DMS114 treated with DMSO at 0.1 percent for 48 hours (cell line): ENCODE data around the gene DLGAP1.

Experiments
- DNase-seq: peaks from one replicate; lab custom pipeline; 2025; ENCODE audit not compliant: unreplicated experiment; lab: John Stamatoyannopoulos, UW

DLGAP1 gene

DNA sequence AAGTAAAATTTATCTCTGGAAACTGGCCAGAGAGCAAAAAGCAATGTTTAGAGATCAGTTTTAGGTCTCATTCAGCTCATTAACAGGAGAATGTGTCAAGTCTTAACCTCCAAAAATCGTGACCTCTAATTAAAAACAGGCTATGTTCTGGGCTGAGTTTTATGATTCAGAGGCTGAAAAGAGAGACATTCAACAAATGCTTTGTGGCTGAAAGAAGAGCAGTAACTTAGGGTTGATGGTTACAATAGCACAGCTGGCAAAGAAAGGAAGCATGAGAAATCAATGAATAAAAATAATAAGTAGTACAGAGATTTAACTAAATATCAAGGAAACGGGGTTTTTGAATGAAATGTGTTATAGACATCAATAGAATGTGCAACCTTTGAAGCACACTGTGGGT is 992.1 kb downstream of the DLGAP1 start:
- DNase-seq, result no peak

DNA sequence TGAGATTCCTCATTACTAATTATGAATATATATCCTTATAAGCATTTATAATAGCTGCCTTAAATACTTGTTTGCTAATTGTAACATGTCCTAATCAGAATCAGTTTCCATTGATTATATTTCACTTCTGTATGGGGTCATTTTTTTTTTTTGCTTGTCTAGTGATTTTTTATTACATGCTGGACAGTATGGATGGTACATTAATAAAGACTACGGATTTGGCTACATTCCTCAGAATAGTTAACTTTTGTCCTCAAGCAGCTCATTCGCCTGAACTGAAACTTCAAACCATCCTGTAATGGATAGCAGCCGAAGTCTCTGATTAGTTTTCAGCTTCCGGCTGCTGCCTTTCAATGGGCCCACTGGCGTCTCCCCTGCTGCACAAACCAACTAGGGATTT is 993.4 kb downstream of the DLGAP1 start:
- DNase-seq, result no peak

DNA sequence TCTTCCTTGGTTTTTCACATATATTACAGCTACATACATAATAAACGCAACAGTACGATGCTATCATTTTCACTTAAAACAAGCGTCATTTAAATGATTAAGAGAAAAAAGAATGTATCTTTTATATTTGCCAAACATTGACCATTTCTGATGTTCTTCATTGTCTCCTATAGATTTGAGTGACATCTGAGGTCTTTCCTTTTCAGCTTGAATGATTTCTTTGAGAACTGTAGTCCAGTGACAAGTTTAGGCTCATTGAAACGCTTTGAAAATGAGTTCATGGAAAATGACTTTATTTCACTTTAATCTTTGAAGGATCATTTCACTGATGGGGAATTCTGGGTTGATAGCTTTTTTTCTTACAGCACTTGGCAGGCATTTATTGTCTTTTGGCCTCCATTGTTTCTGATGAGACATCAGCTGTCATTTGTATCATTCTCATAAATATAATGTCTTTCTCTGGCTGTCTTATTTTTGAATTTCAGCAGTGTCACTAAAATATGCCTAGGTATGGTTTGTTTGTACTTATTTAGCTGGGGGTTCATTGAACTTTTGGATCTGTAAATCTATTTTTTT is 994.2 kb downstream of the DLGAP1 start:
- DNase-seq, result no peak

DNA sequence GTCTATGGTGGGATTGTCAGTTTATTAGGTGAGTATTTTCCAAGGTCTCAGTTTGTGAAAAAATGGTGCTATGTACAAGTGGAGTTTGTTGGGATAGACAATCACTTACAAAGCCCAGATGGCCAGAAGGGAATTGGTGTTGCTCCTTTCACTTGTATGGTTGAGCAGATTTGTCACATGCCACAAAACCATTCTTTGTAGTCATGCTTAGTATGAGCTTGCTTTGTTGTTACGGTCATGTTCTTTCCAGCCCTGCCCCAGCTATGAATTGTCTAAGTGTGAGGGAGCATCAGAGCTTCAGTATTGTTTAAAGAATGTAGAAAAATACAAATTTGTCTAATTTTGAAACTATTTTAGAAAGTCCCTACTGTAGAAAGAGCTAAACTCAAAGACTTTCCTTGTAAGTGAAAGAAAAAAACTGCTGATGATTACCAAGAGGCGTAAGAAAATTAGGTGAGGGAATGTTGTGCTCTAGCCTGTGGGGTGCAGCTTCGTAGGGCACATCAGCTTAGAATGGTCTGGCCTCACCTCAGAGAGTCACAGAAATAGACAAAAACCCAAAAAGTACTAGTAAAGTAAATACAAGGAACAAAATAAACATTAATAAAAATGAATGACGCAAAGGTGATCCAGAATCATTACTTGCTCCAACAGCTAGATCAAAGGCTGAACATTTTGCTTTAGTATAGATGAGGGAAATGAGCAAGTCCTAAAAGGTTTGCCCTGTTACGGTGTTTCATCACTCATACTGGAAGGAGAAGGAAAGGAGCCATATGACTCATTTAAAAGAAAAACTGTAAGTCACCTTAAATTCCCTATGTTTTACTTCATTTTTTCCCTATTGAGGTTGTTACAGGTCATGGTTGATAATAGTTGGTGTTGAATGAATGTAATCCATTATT is 995.9 kb downstream of the DLGAP1 start:
- DNase-seq, result no peak

- no peak for DNase-seq
Measured at GRCh38 chr18:3458378-3458777, 996.7 kb downstream of the DLGAP1 start.

DNA sequence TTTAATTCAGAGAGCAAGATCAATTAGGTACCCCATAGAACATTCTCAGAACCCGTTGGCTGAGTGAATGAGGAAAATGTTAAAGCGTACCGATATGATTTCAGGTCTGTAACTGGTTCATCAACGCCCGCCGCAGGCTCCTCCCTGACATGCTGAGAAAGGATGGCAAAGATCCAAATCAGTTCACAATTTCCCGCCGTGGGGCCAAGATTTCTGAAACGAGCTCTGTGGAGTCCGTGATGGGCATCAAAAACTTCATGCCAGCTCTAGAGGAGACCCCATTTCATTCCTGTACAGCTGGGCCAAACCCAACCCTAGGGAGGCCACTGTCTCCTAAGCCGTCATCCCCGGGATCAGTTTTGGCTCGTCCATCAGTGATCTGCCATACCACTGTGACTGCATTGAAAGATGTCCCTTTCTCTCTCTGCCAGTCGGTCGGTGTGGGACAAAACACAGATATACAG is 997.8 kb downstream of the DLGAP1 start:
- DNase-seq, result no peak

DNA sequence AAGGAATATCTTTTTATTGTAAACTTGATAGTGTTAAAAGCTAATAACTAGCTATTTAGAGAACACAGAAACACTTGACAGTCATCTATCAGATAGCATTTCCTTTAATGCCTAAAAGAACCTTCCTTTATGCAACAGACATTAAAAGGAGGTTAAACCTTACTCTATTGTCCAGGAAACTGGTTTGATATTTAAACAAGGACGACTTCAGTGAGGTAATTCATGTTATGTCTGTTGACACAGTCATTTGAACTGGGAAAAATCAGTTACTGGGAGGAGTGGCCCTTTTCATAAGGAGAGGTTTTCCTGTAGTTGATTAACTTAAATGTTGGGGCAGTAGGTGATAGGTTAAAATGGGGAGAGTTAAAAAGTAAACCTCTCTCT is 998.4 kb downstream of the DLGAP1 start:
- no peak for DNase-seq

- DNase-seq, result no peak
Measured at GRCh38 chr18:3455907-3456685, 999.0 kb downstream of the DLGAP1 start.

GRCh38 chr18:3455090-3455635 is 999.9 kb downstream of the DLGAP1 start:
- DNase-seq, result no peak

DNA sequence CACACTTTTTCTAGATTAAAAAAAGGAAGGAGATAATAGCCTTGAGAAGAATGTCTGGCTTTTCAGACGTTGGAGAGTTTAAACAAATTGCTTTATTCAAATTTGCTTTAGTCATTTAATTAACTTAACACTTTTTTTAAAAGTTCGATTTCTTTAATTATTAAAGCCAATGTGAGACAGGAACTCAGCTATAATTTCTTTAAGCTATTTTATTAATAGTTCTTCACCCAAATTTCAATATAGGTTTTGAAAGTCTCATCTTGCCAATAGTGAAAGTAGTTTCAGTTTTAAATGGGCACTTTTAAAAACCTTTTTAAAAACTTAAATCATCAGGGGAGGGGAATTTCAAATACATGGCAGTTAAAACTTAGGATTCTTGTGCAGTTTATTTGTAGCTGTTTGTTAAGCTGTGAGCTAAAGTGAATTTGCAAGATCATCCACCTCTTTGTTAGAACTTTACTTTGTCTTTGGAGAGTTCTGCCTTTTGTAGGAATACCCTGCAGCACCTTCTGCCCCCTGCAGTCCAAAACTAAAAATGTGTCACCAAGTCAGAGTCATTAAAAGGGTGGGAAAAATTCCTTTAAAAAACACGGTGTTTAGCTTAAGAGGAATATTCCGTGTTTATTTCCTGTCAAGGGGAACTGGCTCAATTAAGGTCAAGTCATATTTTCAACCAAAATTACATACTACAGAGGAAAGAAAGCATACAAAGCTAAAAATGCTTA is 1000.6 kb downstream of the DLGAP1 start:
- DNase-seq, result peak; percentile 71

DNA sequence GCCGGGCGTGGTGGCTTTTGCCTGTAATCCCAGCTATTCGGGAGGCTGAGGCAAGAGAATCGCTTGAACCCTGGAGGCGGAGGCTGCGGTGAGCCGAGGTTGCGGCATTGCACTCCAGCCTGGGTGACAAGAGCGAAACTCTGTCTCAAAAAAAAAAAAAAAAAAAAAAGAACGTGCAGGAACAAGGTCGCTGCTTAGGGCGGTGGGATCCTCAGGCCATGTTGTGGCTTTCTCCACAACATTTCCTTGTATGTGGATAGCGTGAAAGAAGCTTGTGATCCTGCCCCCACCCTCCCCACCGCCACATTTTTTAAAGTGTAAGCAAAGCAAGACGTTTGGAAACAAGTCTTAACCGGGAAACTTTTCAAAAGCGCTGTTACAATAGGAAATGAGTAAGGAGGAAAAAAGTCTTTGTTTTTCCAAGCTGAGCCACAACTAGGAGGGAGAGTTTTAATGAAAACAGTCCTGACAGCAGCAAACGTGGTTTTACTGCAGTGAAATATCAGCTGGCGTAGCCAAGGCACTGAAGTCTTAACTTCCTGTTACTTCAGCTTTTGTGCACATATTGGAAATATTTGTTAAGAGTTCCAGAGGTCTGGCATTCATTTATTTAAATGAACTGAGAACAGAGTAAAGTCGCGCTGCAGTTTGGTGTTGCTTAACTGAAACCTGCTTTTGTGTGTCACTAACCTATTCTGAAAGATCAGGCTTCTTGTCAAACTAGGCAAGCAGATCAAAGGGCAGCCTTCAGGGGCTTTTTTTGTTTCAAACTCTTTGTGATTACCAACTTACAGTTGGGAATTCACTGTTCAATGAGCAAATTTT is 1001.4 kb downstream of the DLGAP1 start:
- peak; percentile 78 for DNase-seq

- no peak for DNase-seq
Measured at GRCh38 chr18:3452750-3453539, 1002.2 kb downstream of the DLGAP1 start.

DNA sequence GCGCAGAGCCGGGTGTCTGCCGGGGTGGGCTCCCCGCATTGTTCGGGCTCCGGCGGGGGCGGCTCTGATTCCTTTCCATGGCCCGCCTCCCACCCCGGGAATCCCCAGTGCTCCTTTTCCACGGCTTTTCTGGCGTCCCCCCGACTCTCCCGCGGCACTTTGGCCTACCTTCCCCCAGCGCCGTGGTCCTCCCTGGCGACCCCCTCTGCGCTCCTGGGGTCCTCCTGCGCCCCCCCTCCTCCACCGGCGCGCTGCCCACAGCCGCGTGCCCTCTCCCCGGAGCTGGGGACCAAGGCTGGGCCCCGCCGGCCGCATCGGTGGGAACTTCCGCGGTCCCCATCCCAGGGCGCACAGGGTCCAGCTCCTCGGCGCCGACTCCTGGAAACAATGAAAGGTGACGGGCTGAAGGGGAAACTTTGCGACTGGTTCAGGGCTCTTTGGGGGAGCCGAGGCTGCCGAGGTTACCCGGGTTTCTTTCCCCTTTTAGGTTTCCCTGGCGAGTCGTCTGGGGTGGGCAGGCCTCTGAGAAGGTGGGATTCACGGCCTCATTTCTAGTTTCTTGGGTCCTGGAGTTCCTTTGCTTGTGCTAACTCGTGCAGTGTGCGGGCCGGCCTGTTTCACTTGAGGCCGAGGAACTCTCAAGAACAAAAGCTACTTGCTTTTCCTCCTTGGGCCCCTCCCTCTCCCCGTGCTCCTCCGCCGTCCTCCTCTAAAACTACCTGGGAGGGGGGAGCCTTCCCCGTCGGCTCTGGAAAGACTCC is 1002.9 kb downstream of the DLGAP1 start:
- DNase-seq, result no peak

DNA sequence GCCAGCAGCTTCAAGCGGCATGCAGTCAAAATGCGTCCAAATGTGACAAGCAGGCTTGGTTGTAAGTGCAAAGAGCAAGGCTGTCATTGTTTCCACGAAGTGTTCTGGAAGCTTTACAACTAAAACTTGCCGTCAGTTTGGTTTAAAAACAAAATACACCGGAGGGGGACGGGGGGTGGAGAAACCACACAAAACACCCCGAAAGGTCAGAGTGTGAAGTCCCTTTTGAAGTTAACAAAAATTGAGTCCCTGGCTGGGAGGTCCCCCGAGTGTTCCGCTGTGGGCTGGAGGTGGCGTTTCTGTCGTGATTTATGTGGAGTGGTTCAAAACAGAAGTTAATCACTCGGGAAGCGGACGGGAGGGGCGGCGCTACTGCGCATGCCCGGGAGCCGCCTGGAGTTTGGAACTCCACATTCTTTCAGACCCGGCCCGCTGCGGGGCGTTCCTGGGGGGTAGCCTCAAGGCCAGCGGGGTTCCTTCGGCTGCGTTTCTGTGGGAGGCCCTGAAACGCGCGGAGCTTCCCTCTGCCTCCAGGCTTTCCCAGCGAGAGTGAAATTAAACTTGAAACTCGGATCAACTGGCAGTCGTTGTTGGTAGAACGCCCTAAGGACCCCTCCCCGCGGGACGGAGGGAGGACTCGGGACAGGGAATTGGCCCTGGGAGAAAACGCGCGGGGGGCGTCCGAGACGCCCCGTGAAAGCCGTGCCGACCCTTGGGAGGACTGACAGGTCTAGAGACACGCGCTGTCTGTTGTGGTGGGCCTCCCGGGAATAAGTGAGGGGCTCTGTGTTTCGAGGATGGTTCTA is 1003.7 kb downstream of the DLGAP1 start:
- peak; percentile 84 for DNase-seq

DNA sequence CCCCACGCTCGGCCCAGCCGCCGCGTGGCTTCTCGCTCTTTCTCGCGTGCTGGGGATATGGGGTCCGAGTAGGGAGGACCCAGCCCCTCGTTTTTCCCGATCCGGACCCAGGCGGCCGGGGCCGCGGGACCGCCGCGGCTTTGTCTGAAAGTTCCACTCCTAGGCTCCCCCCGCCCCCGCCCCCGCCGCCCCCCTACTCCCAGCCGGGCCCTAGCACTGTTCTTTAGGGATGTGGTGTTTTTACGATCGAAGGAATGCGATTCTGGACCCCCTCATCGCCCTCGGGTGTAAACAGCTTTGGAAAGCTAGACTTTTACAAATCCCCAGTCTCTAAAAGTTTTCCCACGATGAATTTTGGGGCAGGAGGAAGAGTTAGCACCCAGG is 1004.3 kb downstream of the DLGAP1 start:
- no peak for DNase-seq

- no peak for DNase-seq
Measured at GRCh38 chr18:3450012-3450798, 1004.9 kb downstream of the DLGAP1 start, which contains the start of gene TGIF1. Gene TGIF1 (plus strand): TSS chr18:3450172. CDS start chr18:3450490, 318 bp downstream.
